Right lobe of liver (tissue), 4 donors: ENCODE results near the gene KCNJ16.

Experiments
- CTCF ChIP-seq, 4 donors: fragments of 200-600 bp in 3 of 4; fragments of 450-650 bp in 1 of 4; IDR thresholded peaks; one replicate each; pipeline versions ENCODE4 v1.5.1 to v1.8.0; 2016 to 2022; ENCODE audit warnings: antibody characterized with exemption in 4 of 4, mild to moderate bottlenecking in 2 of 4
- POLR2A ChIP-seq: fragments of 450-650 bp; IDR thresholded peaks from one replicate; pipeline ENCODE4 v1.6.1; 2017; ENCODE audit warnings: antibody characterized with exemption, mild to moderate bottlenecking
- donor health status: DM: no; HTN: no; CAD: no.
- donor health status: DM: no; HTN: no; CAD: no.
- donor health status: DM: no; HTN: yes; CAD: no.

GRCh38 chr17:70072546-70073309, 2.3 kb upstream of the KCNJ16 start:
- TF ChIP-seq CTCF (IDR thresholded peaks at IDR 0.05), result no peak
- no peak for TF ChIP-seq POLR2A
